K562 (cell line): ENCODE results near the gene DSTYK. TPM values are rescaled to one million over a fixed set of nuclear protein-coding genes. Genes with fewer than 3 reads are reported as not detected.

Experiments
- ATAC-seq: fragments of 200-7000 bp; cut with Tn5 transposase; 3 replicates; pipeline ENCODE4 v1.9.1; 2020; ENCODE audit warnings: moderate library complexity
- BruUV-seq: library from RNA; stranded (reverse); fragments of 400-500 nt; replicated peaks from 2 replicates; lab custom pipeline; 2021; lab: Mats Ljungman, UMichigan
- CTCF ChIA-PET: fragments of 300-600 bp; formaldehyde crosslinking; extraction: SDS; loops from one replicate; lab custom pipeline; 2021; ENCODE audit warnings: low intra/inter-chr PET ratio; lab: Yijun Ruan, JAX
- POLR2A ChIA-PET: fragments of 300-600, 350-650 bp; sonication (Branson Sonifier 250); formaldehyde crosslinking; extraction: SDS; loops from one replicate; lab custom pipeline; 2021; ENCODE audit warnings: antibody characterized with exemption, inconsistent platforms; lab: Yijun Ruan, JAX
- DNase-seq, 4 experiments: peaks; one replicate each; pipeline versions ENCODE4 v3.0.0 to v3.0.0-alpha.2; 2011 to 2018; ENCODE audit warnings: low spot score in 3 of 4, mixed read lengths in 3 of 4; ENCODE audit errors: extremely low read depth in 1 of 4
- FAIRE-seq: peaks from 2 replicates; lab custom pipeline; 2011; peaks lifted over from hg19 to GRCh38; lab: Jason Lieb, UNC
- H2AFZ ChIP-seq: 2 replicates; pipeline ENCODE4 v1.6.0; 2011; ENCODE audit warnings: low read depth, low read length, control low read depth, inconsistent platforms
- H3K27ac ChIP-seq: fragments of 200-600 bp; 3 replicates; pipeline ENCODE4 v1.8.0; 2011; ENCODE audit warnings: low read depth, mild to moderate bottlenecking, control low read depth, inconsistent platforms, low read length, moderate library complexity, mixed read lengths; ENCODE audit errors: extremely low read depth
- H3K27me3 ChIP-seq, 2 experiments: fragments of 300-600 bp in 1 of 2; 2 replicates in 1 of 2; 3 replicates in 1 of 2; pipeline versions ENCODE4 v1.6.0 to v1.8.0; 2011; ENCODE audit warnings: inconsistent platforms in 2 of 2, low read length in 2 of 2, mild to moderate bottlenecking in 1 of 2, mixed read lengths in 1 of 2, moderate library complexity in 1 of 2; ENCODE audit not compliant: control insufficient read depth in 2 of 2, insufficient read depth in 2 of 2
- H3K36me3 ChIP-seq: fragments of 300-600 bp; 3 replicates; pipeline ENCODE4 v1.8.0; 2011; ENCODE audit warnings: mild to moderate bottlenecking, low read length, inconsistent platforms; ENCODE audit not compliant: control insufficient read depth, insufficient read depth
- H3K4me1 ChIP-seq, 2 experiments: fragments of 200-600 bp in 1 of 2; replicated peaks in 1 of 2; 2 replicates in 1 of 2; 3 replicates in 1 of 2; pipeline versions ENCODE4 v1.5.1 to v1.8.0; 2011; ENCODE audit warnings: inconsistent platforms in 2 of 2, low read length in 2 of 2, mild to moderate bottlenecking in 1 of 2, mixed read lengths in 1 of 2, moderate library complexity in 1 of 2; ENCODE audit not compliant: control insufficient read depth in 2 of 2, insufficient read depth in 2 of 2
- H3K4me2 ChIP-seq: 2 replicates; pipeline ENCODE4 v1.6.1; 2011; ENCODE audit warnings: low read length, control low read depth, inconsistent platforms, mixed read lengths; ENCODE audit not compliant: insufficient read depth
- H3K4me3 ChIP-seq: fragments of 200-600 bp; sonication (generic), shearing (Covaris generic); 2 replicates; pipeline ENCODE4 v1.5.1; 2016; ENCODE audit warnings: control low read depth, inconsistent platforms
- H3K79me2 ChIP-seq: fragments of 200-600 bp; 3 replicates; pipeline ENCODE4 v1.8.0; 2011; ENCODE audit warnings: low read length, inconsistent platforms; ENCODE audit not compliant: control insufficient read depth, insufficient read depth
- H3K9ac ChIP-seq, 2 experiments: 2 replicates each; pipeline versions ENCODE4 v1.6.0 to v1.6.1; 2011; ENCODE audit warnings: low read depth in 2 of 2, low read length in 2 of 2, control low read depth in 1 of 2, inconsistent platforms in 1 of 2, mild to moderate bottlenecking in 1 of 2, mixed read lengths in 1 of 2; ENCODE audit not compliant: insufficient read depth in 1 of 2
- H3K9me1 ChIP-seq: one replicate; pipeline ENCODE4 v1.6.0; 2011; ENCODE audit warnings: inconsistent platforms, mild to moderate bottlenecking, low read length, moderate library complexity; ENCODE audit not compliant: control insufficient read depth, insufficient read depth
- H3K9me3 ChIP-seq: replicated peaks from 2 replicates; pipeline ENCODE4 v1.5.1; 2011; ENCODE audit warnings: low read depth, low read length, inconsistent platforms; ENCODE audit not compliant: control insufficient read depth, insufficient read depth
- H4K20me1 ChIP-seq: replicated peaks from 2 replicates; pipeline ENCODE4 v1.6.1; 2011; ENCODE audit warnings: low read length, inconsistent platforms, mixed read lengths; ENCODE audit not compliant: control insufficient read depth, insufficient read depth
- CAMTA2 ChIP-seq: fragments of 250-450 bp; sonication (Bioruptor Pico); conservative IDR thresholded peaks from 2 replicates; pipeline ENCODE4 v1.5.1; 2022
- CBX1 ChIP-seq: sonication (generic); IDR thresholded peaks from 2 replicates; pipeline ENCODE4 v1.6.1; 2016; ENCODE audit warnings: antibody characterized with exemption, low read depth, mild to moderate bottlenecking
- FOXP1 ChIP-seq: sonication (generic); formaldehyde crosslinking; IDR thresholded peaks from 2 replicates; pipeline ENCODE4 v1.8.0; 2022; ENCODE audit warnings: mild to moderate bottlenecking, missing genetic modification reagents
- HMG20B ChIP-seq: fragments of 250-450 bp; sonication (Bioruptor Pico); IDR thresholded peaks from 2 replicates; pipeline ENCODE4 v1.5.0; 2021; ENCODE audit warnings: mild to moderate bottlenecking
- KDM2B ChIP-seq: fragments of 250-450 bp; sonication (Bioruptor Pico); IDR thresholded peaks from 2 replicates; pipeline ENCODE4 v1.8.0; 2021; ENCODE audit warnings: mild to moderate bottlenecking, moderate library complexity
- STAT5B ChIP-seq: fragments of 250-450 bp; sonication (Bioruptor Pico); IDR thresholded peaks from 2 replicates; pipeline ENCODE4 v1.8.0; 2021; ENCODE audit warnings: mild to moderate bottlenecking, inconsistent platforms
- ZNF778 ChIP-seq: fragments of 450-650 bp; formaldehyde crosslinking; IDR thresholded peaks from 2 replicates; pipeline ENCODE4 v1.4.0; 2020; ENCODE audit warnings: mild to moderate bottlenecking, moderate library complexity
- ZNF785 ChIP-seq: fragments of 250-450 bp; sonication (Bioruptor Pico); IDR thresholded peaks from 2 replicates; pipeline ENCODE4 v1.4.0; 2020; ENCODE audit warnings: mild to moderate bottlenecking
- WGBS: fragments of 100-300 bp; shearing (Covaris generic); methylation state at CpG from one replicate; pipeline ENCODE4 v1.1.6; 2016; ENCODE audit warnings: low coverage, mixed read lengths; ENCODE audit not compliant: insufficient coverage; ENCODE audit errors: missing lambda C conversion rate; 5-methylcytosine and 5-hydroxymethylcytosine counted together
- in situ Hi-C: fragments of 300-500 bp; cut with MboI; formaldehyde crosslinking; loops from 4 replicates; pipeline ENCODE4 v1.15.0; 2018; ENCODE audit warnings: inconsistent platforms, mixed read lengths
- intact Hi-C: fragments of 100-400 bp; cut with micrococcal nuclease; formaldehyde crosslinking; loops from 2 replicates; pipeline ENCODE4 v1.14.2; 2022
- polyA plus RNA-seq, 8 experiments: library from polyadenylated mRNA; depleted of rRNA in 4 of 8; stranded (reverse) in 5 of 8; unstranded in 3 of 8; fragments of >200 nt; fragmentation: Nextera tagmentation in 2 of 8; fragmentation: Illumina TruSeq in 1 of 8; extraction: Ambion mirVana in 2 of 8; extraction: Trizol in 1 of 8; gene quantifications; 2 replicates each; pipeline versions ENCODE4 v1.2.1 to v1.2.3, GENCODE V29; 2011 to 2014; ENCODE audit warnings: inconsistent platforms in 1 of 8, missing spikeins in 1 of 8
- total RNA-seq, 7 experiments: library from RNA; depleted of rRNA in 6 of 7; stranded (reverse); fragments of >200 nt in 6 of 7; fragmentation: Illumina TruSeq in 2 of 7; extraction: Trizol in 2 of 7; gene quantifications; 2 replicates each; pipeline versions ENCODE4 v1.2.1 to v1.2.3, GENCODE V29; 2011 to 2021; ENCODE audit warnings: low replicate concordance in 1 of 7

The DSTYK gene
- total and polyA plus RNA-seq, 9 of the 15 experiments (the other 6 are each of a cell fraction or from before 2014, with no cell fraction given) = 4.2 to 7.1 (median 6.2) TPM

DNA sequence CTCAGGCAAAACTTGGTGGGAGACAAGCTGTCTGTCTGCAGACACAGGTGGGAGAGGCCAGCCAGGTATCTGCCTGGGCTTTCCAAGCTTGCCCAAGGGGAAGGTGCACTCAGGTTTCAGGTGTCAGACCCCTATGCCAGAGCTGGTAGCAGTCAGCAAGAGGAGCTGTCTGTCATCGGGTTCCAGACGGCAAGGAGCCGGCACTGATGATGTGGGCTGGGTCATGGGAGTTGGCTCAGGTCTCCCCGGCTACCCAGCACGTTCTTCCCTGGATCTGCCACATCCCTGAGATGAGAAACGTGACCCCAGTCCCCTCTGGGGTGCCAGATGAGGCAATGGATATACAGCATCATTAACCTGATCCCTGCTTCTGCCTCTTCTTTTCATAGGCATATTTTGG is 39.2 kb upstream of the DSTYK start:
- Histone ChIP-seq H3K36me3 (no peaks in the 10 kb centered on the region), H3K27ac (no peak overlapping the region), H3K9me3 (no peaks in the 10 kb centered on the region), H3K4me2 (no peak overlapping the region), H3K27me3 (peaks cover 0 to 6% of the 10 kb centered on the region in 2 experiments; a peak in 2 of 5 replicates), H3K79me2 (no peaks in the 10 kb centered on the region), H3K4me3 (no peak overlapping the region), H3K4me1 (peaks cover 27 to 28% of the 10 kb centered on the region in 2 experiments)
- no peak for DNase-seq
- BruUV-seq = no TSS peak
- ATAC-seq = no peak
- no peak for FAIRE-seq
- WGBS = 16% methylated on average over 6 of the region's 6 CpGs
- intact Hi-C loops = no loop called here
- TF ChIP-seq FOXP1 (CRISPR knock-in tag) (no peak), CBX1 (no peak), KDM2B (CRISPR knock-in tag) (no peak), STAT5B (CRISPR knock-in tag) (no peak), HMG20B (CRISPR knock-in tag) (no peak), ZNF785 (no peak), ZNF778 (no peak), CAMTA2 (no peak)
- TF ChIP-seq, all 486 proteins: peak for 0
- in situ Hi-C loops = no loop called here
- CTCF ChIA-PET = no interaction called here
- H3K9me1 ChIP-seq = no peaks in the 10 kb centered on the region
- no peak overlapping the region for H2AFZ ChIP-seq
- no peak overlapping the region for H3K9ac ChIP-seq
- POLR2A ChIA-PET = interaction anchor here (0.5 to 3.7 kb wide), 5 partner anchors 13 to 1175 kb away, joined by 3 to 14 read pairs (median 3); partner anchors contain the start of gene RBBP5
- peaks cover 3% of the 10 kb centered on the region; the same call in 1 of the 2 replicates for H4K20me1 ChIP-seq
